Liver (tissue), 9 donors: Measurements from ENCODE around the gene UGT1A10. TPM values are rescaled to one million over a fixed set of nuclear protein-coding genes. Genes with fewer than 3 reads are reported as not detected.

Experiments used
- DNase-seq: peaks from one replicate; pipeline ENCODE4 v3.0.0-alpha.2; 2017; ENCODE audit warnings: low spot score
- H3K27ac ChIP-seq, 2 donors: one replicate each; pipeline ENCODE4 v1.7.0; 2013; ENCODE audit warnings: inconsistent platforms in 2 of 2, low read length in 2 of 2, control low read depth in 1 of 2, low read depth in 1 of 2, mild to moderate bottlenecking in 1 of 2
- H3K27me3 ChIP-seq, 4 donors: one replicate each; pipeline versions ENCODE4 v1.6.1 to v1.7.0; 2013; ENCODE audit warnings: low read length in 3 of 4, inconsistent platforms in 1 of 4, mild to moderate bottlenecking in 1 of 4, moderate library complexity in 1 of 4; ENCODE audit not compliant: control insufficient read depth in 4 of 4, insufficient read depth in 4 of 4
- H3K36me3 ChIP-seq, 4 donors: one replicate each; pipeline versions ENCODE4 v1.6.1 to v1.7.0; 2013; ENCODE audit warnings: low read length in 3 of 4, mild to moderate bottlenecking in 3 of 4, low read depth in 1 of 4, moderate library complexity in 1 of 4; ENCODE audit not compliant: control insufficient read depth in 4 of 4, insufficient read depth in 3 of 4
- H3K4me1 ChIP-seq, 4 donors: one replicate each; pipeline versions ENCODE4 v1.6.1 to v1.7.0; 2013; ENCODE audit warnings: low read length in 3 of 4, mild to moderate bottlenecking in 3 of 4, moderate library complexity in 1 of 4; ENCODE audit not compliant: control insufficient read depth in 4 of 4, insufficient read depth in 4 of 4
- H3K4me3 ChIP-seq, 3 donors: one replicate each; pipeline versions ENCODE4 v1.6.1 to v1.7.0; 2013; ENCODE audit warnings: low read length in 3 of 3, control low read depth in 1 of 3, low read depth in 1 of 3, mild to moderate bottlenecking in 1 of 3
- H3K9ac ChIP-seq, 2 donors: one replicate each; pipeline ENCODE4 v1.7.0; 2013; ENCODE audit warnings: low read length in 2 of 2, mild to moderate bottlenecking in 2 of 2, moderate library complexity in 2 of 2, control low read depth in 1 of 2, low read depth in 1 of 2
- H3K9me3 ChIP-seq, 4 donors: one replicate each; pipeline versions ENCODE4 v1.6.1 to v1.7.0; 2013; ENCODE audit warnings: low read length in 3 of 4; ENCODE audit not compliant: control insufficient read depth in 4 of 4
- ATF3 ChIP-seq: IDR thresholded peaks from 2 replicates; pipeline ENCODE4 v1.6.1; 2016; ENCODE audit warnings: antibody characterized with exemption
- FOXA1 ChIP-seq: IDR thresholded peaks from 2 replicates; pipeline ENCODE4 v1.6.1; 2016; ENCODE audit warnings: antibody characterized with exemption
- FOXA2 ChIP-seq: IDR thresholded peaks from 2 replicates; pipeline ENCODE4 v1.6.1; 2016; ENCODE audit warnings: antibody characterized with exemption
- GABPA ChIP-seq, 2 donors: IDR thresholded peaks in 1 of 2; conservative IDR thresholded peaks in 1 of 2; 2 replicates each; pipeline ENCODE4 v1.6.1; 2016; ENCODE audit warnings: antibody characterized with exemption in 2 of 2, mild to moderate bottlenecking in 1 of 2, moderate library complexity in 1 of 2
- JUND ChIP-seq, 2 donors: IDR thresholded peaks; 2 replicates each; pipeline ENCODE4 v1.6.1; 2016; ENCODE audit warnings: antibody characterized with exemption in 2 of 2
- MAX ChIP-seq: IDR thresholded peaks from 2 replicates; pipeline ENCODE4 v1.6.1; 2016; ENCODE audit warnings: antibody characterized with exemption
- RAD21 ChIP-seq, 2 donors: IDR thresholded peaks; 2 replicates each; pipeline ENCODE4 v1.6.1; 2016; ENCODE audit warnings: antibody characterized with exemption in 2 of 2, mild to moderate bottlenecking in 2 of 2
- REST ChIP-seq: IDR thresholded peaks from 2 replicates; pipeline ENCODE4 v1.6.1; 2016; ENCODE audit warnings: antibody characterized with exemption, mild to moderate bottlenecking
- RXRA ChIP-seq, 2 donors: IDR thresholded peaks; 2 replicates each; pipeline ENCODE4 v1.6.1; 2017 to 2018; ENCODE audit warnings: antibody characterized with exemption in 2 of 2, mild to moderate bottlenecking in 1 of 2
- SP1 ChIP-seq: IDR thresholded peaks from 2 replicates; pipeline ENCODE4 v1.6.1; 2018; ENCODE audit warnings: antibody characterized with exemption, mild to moderate bottlenecking
- YY1 ChIP-seq: IDR thresholded peaks from 2 replicates; pipeline ENCODE4 v1.6.1; 2016; ENCODE audit warnings: antibody characterized with exemption, mild to moderate bottlenecking
- ZBTB33 ChIP-seq: IDR thresholded peaks from 2 replicates; pipeline ENCODE4 v1.6.1; 2016; ENCODE audit warnings: antibody characterized with exemption
- WGBS: extraction: QIAGEN DNeasy Blood & Tissue Kit; methylation state at CpG from one replicate; pipeline ENCODE4 v1.1.7; 2013; 5-methylcytosine and 5-hydroxymethylcytosine counted together
- polyA plus RNA-seq, 2 donors: library from polyadenylated mRNA; stranded (reverse) in 1 of 2; unstranded in 1 of 2; fragments of 200-250 nt in 1 of 2; fragments of >200 nt in 1 of 2; fragmentation: Nextera tagmentation in 1 of 2; extraction: Ambion mirVana in 1 of 2; gene quantifications; one replicate each; pipeline versions ENCODE4 v1.2.1 to v1.2.3, GENCODE V29; 2013 to 2015
- total RNA-seq, 2 donors: library from RNA; depleted of rRNA; stranded (reverse); fragments of >200 nt; gene quantifications; one replicate each; pipeline ENCODE4 v1.2.3, GENCODE V29; 2014
- donor health status: healthy.
- donor health status: healthy.
- donor health status: healthy.
- donor health status: healthy.
- donor health status: healthy.

The UGT1A10 gene
- total and polyA plus RNA-seq, 4 donors, result 0.08 TPM; not detected in 2

- WGBS, result 63% methylated on average over 1 of the region's 1 CpG
- Histone ChIP-seq H3K27me3 (no peaks in the 10 kb centered on the region), H3K36me3 (no peaks in the 10 kb centered on the region), H3K4me3 (peak overlapping the region; percentile 7 to 50 (median 45)), H3K9me3 (no peaks in the 10 kb centered on the region), H3K9ac (peak overlapping the region in 1 of 2 donors; percentile 94), H3K27ac (peak overlapping the region; percentile 19 to 79), H3K4me1 (peaks cover 6 to 38% (median 25%) of the 10 kb centered on the region in 4 donors)
- no peak for DNase-seq
- no peak for TF ChIP-seq RXRA (IDR thresholded peaks at IDR 0.05)
- no peak for TF ChIP-seq FOXA2
- TF ChIP-seq RAD21 (IDR thresholded peaks at IDR 0.05), result peak in 1 of 2 donors; percentile 55
These were observed 38.1 kb downstream of the UGT1A10 start for GRCh38 chr2:233674314-233674713.

- H3K9ac ChIP-seq, result peak overlapping the region in 1 of 2 donors; percentile 28
- no peaks in the 10 kb centered on the region for H3K9me3 ChIP-seq
- no peaks in the 10 kb centered on the region for H3K27me3 ChIP-seq
- H3K36me3 ChIP-seq, result no peaks in the 10 kb centered on the region
- no peak for TF ChIP-seq YY1
- TF ChIP-seq ZBTB33, result no peak
- no peak for TF ChIP-seq GABPA (IDR thresholded peaks at IDR 0.05 in 1 of 2, conservative IDR thresholded peaks at IDR 0.05 in 1 of 2)
- TF ChIP-seq MAX, result no peak
- no peak for TF ChIP-seq FOXA2
- TF ChIP-seq RXRA (IDR thresholded peaks at IDR 0.05), result no peak
- peak overlapping the region in 2 of 3 donors; percentile 5 to 50 for H3K4me3 ChIP-seq
- H3K27ac ChIP-seq, result no peak overlapping the region
- WGBS, result 64% methylated on average over 4 of the region's 4 CpGs
- DNase-seq, result no peak
- peaks cover 4 to 36% (median 22%) of the 10 kb centered on the region in 4 donors for H3K4me1 ChIP-seq
These were observed 38.7 kb downstream of the UGT1A10 start for GRCh38 chr2:233674995-233675394.

- 83% methylated on average over 2 of the region's 2 CpGs for WGBS
- Histone ChIP-seq H3K4me1 (peaks cover 4 to 27% (median 20%) of the 10 kb centered on the region in 4 donors), H3K27ac (no peak overlapping the region), H3K9me3 (no peaks in the 10 kb centered on the region), H3K27me3 (no peaks in the 10 kb centered on the region), H3K36me3 (no peaks in the 10 kb centered on the region), H3K4me3 (no peak overlapping the region), H3K9ac (no peak overlapping the region)
- DNase-seq, result no peak
- TF ChIP-seq JUND (IDR thresholded peaks at IDR 0.05) (no peak), SP1 (no peak), REST (no peak), FOXA1 (no peak), ATF3 (no peak), RXRA (IDR thresholded peaks at IDR 0.05) (no peak), FOXA2 (no peak)
These were observed 39.8 kb downstream of the UGT1A10 start for GRCh38 chr2:233676046-233676445.
